Epidermal melanocyte (primary cell): Measurements from ENCODE around the gene ASIC2.

ENCODE experiments used
- DNase-seq: peaks from one replicate; pipeline ENCODE4 v3.0.0; 2011; ENCODE audit warnings: low spot score; ENCODE audit not compliant: insufficient read length

Gene ASIC2

DNA sequence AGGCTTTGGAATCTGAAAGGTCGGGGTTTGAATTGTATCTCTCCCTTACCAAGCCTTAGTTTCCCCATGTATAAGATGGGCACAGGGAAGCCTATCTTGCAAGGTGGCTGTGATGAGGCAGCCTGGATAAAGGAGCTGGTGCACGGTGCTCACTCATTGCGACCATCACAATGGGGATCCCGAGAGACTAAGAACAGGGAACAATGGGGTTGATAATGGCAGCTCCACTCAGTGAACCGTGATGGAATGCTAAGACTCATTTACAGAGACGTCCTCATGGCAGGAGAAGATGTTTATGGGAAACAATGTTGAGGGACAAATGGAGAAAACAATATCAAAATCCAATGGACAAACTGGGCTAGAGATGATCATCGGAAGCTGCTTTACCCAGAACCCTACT, 219.7 kb downstream of the ASIC2 start:
- DNase-seq: no peak

DNA sequence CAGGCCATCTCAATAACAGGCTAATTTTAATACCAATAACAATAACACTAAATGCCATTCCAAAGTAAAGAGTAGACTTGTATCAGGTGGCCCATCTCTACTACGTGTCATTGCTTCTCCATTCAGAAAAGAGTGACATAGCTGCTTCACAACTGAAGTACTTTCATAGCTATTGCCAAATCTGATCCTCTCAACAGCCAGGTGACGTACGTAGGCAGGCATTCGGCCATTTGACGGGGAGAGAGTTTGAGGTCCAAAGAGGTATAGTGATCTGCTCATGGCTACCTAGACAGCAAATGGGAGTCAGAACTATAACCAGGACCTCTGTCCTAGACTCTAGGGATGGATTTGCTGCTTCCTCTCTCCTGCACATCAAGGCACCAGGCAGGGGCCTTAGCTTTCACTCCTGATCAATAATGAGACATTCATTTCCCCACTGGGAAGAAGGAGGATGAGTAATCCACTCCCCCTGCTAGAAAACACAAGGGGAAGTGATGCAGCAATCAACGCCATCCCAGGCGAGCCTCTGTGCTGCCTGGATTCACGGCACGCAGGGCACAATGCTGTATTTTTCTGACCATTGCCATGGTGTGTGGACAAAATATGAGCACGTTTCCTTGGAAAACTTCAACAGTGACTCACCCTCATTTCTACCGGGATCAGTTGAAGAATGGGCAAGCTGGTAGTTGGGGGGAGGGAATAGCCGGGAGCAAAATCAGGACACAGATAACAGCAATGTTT, 220.5 kb downstream of the ASIC2 start:
- no peak for DNase-seq

DNA sequence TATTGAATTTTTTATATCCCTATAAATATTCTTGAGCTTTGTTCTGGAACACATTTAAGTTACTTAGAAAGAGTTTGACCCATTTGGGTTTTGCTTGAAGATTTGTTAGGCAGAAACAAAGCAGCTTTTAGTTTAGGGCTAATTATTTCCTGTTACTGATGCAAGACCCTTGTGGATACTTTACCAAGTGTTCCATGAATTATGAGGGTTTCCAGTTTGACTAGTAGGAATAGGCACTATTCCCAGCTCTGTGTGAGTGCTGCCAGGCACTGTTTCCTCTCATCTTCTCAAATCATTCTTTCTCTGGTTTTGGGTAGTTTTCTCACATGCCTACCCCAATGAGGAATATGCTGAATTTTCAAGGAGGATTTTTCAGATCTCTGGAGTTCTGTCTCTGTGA, 221.4 kb downstream of the ASIC2 start:
- no peak for DNase-seq

DNA sequence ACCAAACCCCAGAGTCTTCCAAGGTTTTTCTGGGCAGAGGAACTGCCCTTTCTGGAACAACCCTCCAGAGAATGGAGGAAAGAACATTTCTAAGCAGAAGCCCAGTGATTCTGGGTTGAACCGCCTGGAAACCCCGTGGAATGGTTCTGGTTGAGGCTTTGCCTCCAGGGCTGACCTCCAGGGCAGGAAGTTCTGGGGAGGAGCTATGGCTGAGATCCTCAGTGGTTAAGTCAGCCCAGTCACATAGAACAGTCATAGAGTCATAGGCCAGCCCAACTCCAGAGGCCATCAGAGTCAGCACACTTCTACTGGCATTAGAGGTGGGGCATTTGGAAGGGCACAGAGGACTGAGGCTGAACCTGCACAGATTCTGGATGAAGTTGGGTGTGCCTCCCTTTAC, 235.5 kb downstream of the ASIC2 start:
- no peak for DNase-seq

DNA sequence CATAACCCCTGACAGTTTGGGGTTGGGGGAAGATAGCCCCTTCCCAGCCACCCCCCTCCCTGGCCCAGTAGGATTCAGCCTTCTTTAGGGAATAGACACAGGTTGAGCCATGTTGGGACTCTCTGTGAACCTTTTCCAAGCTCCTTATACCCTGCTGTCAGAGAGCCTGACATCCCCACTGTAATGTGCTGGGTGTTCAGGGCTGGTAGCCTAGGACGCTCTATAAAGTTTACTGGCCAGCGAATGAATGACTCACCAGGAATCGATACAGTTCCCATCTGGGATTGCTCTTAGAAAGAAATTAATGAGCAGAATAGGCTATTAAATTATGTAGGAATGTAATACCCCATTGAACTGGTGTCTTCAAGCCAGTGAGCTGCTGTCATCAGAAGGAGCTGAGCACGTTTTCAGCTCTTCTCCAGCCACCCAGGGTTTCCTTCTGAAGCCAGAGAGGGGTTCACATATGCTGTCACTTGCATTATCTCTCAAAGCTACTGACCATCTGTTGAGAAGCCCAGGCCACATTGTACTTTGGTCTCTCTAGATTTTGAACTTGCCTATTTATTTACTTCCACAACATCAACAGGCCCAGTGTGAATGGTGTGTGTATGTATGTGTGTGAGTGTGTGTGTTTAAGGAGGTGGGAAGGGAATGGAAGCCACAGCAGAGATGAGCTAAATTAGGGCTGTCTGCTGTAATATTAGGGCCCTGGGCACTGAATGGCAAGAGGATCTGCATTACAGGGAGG, 236.5 kb downstream of the ASIC2 start:
- no peak for DNase-seq

DNA sequence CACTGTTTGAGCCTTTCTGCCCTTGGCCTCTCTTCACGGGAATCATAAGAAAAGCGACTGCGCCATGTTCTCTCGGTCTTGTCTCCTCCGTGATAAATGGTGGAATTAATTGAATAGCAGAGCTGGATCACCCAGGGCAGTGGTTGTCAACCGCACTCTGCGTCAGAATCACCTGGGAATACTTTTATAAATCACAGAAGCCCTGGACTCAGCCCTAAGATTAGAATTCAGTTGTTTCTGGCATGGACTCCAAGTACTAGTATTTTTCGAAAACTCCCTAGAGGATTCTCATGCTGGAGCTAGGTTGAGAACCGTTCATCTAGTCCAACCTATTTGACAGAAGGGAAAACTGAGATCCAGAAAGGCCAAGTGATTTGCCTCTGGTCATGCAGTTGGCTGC, 237.3 kb downstream of the ASIC2 start:
- DNase-seq: no peak

DNA sequence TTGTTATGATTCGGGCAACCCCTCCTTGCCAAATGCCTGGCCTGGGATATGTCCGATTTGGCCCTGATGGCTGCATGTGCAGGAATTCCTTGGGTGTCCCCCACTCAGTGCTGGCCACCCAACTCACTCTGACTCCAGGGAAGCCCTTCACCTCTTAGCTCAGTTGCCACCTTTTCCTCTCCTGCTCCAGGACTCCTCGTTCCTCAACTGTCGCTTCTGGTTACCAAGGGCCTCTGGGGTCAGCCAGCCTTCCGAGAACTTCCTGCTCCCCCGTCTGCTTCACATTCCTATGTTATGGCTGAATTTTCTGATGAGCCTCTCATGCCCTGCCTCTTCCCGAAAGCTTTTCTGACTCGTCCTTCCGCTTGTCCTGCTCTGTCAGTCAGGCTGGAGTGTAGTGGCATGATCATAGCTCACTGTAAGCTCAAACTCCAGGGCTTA, 237.9 kb downstream of the ASIC2 start:
- DNase-seq: no peak

DNA sequence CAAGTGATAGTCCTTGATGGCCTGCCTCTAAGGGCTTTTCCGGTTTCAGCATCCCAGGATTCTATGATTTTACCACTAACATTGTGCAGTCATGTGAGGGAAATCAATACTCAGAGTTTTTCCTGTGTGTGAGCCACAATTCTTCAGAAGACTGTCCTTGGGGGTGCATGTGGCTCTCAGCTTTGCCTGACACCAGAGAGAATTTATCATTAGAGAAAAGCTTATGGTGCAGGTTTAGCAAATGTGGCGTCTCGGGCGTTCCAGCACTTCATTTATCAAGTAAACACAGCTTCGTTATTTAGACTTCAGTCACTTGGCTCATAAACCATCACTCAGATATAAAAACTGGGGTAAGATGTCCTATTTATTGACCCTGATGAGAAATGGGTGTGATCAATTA, 238.7 kb downstream of the ASIC2 start:
- DNase-seq: no peak

DNA sequence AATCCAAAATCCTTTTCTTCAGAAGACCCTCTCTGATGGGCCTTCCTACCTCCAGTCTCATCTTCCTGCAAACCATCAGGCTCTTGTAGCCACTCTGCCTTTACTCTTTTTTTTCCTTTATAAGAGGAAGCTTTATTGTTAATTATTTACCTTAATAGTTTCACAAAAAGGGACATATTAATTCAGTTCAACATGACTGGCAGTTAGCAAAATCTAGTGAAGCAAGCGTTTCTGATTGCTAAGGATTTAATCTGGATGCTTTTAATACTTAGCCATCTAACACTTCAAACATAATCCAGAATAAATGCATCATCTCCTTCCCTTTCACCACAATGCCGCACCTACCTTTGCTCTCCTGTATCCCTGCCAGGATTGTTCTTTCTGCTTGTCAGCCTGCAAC, 239.4 kb downstream of the ASIC2 start:
- DNase-seq: no peak

DNA sequence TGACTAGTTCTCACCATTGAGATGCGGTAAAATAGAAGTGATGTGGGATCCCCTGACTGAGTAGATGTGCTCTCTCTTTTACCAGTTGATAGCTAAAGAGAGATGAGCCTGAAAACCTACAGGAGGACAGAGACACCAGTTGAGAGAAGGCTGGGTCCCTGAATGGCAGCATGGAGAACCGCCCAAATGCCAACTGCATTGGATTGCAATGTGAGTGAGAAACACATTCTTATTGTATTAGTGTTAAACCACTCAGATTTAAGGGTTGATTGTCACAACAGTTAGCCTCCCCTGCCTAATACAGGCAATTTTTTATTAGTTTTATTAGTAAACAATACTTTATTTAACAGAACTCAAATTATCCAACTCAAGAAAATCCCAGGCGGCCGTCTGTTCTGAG, 240.2 kb downstream of the ASIC2 start:
- DNase-seq: no peak

DNA sequence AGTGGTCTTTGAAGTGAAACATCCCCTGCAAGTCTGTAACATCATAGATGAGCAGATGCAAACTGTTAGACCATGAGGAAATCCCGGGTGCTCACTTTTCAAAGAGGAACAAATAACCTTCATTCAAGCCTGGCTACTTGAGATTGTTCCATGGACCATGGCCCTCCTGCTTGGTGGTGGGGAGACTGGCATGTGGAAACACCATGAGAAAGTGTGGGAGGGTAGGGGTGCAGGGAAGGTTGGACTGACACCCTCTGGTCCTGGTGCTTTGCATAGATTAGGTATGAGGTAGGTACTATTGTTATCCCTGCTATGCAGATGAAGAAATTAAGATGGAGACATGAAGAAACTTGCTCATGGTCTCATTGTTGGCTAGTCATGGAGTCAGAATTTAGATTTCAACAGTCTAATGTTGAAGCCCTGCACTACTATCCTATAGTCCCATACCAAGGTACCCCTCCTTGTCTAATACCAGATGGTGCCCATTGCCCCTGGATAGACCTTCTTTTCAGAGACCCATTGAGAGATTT, 242.4 kb downstream of the ASIC2 start:
- no peak for DNase-seq

DNA sequence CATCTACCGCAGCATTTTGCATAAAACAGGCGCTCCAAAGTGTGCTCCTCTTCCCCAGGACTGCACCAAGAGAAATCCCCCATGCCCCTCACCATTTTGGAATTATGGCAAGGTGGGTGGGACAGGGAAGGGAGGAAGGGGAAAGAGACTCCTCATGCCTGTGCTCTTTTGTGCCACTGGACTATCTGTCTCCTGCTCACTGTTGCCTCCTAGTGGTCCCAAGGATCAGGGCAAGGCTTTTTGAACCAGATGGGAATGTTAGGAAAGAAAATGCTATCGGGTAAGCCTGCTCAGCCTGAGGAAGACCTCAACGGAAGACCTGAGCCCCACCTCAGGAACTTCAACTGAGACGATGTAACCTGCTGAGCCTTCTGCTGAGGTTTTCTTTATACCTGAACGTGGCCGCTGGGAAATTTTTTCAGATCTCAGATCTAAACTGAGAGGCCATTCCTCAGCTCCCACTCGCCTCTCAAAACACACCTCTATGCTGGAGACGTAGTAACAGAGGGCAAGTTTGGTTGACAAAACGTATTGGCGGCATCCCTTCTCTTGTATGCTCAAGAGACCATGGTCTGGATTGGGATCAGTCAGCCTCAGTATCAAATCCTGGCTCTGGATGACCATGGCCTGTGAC, 243.2 kb downstream of the ASIC2 start:
- DNase-seq: peak; percentile 54

DNA sequence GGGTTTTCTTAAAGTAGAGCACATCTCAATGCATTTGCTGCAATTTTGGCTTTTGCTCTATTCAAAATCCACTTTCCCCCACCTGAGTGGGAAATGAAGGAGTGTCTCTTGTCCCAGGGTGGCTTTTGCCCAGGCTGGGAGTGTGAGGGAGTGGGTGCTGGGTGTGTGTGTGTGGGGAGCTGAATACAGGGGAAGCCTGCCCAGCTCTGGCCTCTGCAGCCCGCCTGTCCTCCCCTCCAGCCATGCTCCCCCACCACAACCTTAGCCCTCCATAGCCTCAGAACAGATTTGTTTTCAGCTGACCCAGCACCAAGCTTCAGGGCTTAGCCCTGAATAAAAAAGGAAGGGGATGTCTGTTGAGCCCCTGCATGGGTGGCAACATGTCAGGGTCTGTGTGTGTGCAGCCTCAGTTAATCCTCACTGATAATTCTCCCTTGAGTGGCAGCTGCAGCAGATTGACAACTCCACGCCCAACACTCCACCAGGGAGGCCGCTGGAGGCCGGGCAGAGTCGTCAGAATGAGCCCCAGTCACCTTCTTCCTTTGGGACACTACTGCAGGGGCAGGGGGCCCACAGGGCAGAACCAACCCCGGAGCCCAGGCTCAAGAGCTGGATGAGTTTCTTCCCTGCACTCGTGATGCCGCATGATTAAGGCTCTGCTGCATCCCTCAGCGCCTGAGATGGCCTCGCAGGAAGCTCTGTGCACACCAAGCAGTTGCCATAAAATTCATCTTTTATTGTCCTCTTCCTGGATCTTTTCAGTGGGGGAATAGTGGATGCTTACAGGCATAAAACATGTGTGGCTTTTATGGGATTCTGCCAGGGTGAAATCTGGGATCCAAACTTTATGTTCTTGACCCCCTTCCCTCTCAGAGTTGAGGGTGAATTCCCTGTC, 246.5 kb downstream of the ASIC2 start:
- DNase-seq: no peak

DNA sequence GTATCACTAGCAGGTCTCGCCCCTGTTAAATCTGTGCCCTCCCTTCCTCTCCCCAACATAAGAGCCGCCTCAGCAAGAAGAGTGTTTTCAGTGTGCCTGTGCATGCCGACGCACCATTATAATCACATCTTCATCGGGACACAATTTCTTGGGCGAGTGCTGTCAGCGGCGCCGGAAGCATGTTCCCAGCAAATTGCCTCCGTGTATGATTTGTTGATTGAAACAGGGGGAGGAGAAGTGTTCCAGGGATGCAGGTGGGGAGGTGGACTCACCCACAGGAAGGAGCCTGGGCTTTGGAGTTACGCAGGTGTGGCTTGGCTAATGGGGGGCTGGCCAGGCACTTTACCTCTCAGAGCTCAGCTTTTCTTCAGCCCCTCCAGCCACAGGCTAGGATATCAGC, 247.9 kb downstream of the ASIC2 start:
- no peak for DNase-seq

DNA sequence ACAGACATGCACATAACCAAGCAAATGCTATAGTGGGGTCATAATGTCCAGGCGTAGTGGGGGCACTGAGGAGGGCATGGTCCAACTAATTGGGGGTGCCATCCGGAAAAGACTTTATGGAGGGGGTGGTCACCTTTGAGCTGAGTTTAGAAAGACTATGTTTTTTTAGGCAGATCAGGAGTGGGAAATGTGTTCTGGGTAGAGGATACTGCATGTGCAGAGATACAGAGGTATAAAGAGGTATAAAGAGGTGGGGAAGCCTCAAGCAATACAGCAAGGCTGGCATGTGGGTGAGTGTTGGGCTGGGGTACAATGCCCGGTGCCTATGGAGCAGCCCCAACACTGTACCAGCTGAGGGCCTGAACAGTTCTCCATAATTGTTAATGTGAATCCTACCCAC, 248.3 kb downstream of the ASIC2 start:
- DNase-seq: no peak

DNA sequence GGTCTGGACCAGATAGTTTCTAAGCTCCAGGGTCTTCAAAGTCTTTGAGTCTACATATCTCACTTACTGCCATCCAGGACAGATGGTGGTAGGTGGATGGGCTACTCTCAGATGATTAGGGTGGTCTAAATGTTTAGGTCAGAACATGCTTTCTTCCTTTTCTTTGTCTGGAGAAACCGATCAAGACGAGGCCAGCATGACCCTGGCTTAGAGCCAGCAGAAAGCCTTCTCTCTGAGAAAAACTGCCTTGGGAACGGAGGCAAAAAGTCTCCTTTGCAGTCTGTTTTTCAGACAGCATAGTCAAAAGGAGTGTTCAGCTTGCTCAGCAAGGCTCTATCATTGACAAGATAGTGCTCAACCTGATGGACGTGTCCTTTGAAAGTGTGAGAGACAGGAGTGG, 252.6 kb downstream of the ASIC2 start:
- no peak for DNase-seq

DNA sequence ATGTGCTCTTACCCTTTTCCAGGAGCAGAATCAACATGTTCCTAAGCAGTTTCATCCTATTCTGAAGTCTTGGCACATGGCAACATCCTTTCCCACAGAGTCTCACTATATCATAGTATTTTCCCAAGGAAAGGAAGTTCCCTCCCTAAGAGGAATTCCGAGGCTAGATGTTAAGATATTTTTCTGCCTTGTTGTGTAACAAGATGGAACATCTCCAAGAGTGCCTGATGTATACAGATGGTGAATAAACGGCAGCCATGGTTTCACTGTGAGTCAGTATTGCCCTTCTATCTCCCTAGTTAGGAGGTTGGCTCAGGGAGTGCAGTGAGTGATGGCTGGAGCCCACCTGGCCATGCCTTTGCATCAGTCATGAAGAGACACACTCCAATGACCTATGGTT, 253.2 kb downstream of the ASIC2 start:
- no peak for DNase-seq

DNA sequence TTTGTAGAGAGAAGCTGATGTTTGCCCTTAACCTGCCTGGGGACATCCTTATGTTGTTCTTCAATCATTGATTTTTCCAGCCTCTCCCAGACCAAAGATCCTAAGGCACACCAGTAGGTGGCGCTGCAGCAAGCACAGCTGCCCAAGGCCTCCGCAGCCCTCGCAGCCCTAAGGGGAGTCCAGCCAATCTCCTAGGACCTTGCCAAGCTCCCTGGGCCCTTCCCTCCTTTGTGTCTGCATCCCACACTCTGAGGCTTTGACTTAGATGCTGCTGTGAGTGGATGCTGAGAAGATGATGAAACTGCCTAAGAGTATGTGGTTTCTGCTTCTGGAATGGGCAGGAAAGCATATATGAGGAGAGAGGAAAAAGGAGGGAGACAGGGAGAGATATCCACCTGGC, 254.4 kb downstream of the ASIC2 start:
- DNase-seq: no peak

DNA sequence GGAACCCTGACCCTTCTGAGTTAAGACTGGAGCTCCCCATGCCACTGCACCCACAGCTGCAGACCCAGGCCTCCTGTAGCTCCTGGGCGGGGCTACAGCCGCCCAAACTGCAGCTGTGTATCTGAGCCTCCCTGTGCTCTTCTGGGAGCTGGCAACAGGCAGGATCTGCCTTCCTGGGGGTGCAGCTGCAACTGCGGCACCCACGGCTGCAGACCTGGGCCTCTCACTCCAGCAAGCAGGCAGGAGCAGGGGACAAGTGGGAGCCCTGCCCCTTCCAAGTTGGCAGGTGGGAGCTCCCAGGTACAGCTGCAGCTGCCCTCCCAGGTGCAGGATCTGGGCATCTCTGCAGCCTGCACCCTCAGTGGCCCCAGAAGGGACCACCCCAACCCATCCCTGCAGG, 259.9 kb downstream of the ASIC2 start:
- no peak for DNase-seq

DNA sequence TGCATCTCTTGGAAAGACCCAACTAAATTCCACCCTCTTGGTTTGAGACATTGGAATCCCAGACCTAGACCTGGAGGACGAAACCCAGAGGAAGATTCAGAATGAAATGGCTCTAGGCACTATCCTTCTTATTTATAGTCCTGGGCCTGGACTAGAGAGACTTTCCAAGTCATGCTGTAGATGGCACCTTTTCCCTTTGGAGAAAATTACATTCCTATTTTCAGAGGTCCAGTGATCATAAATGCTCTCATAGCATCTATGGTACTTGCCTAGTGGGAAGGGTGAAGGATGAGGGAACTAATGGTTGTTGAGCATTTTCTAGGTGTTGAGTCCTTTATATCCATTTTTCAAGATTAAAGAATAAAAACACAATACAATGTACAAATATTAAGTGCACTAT, 264.3 kb downstream of the ASIC2 start:
- DNase-seq: no peak

DNA sequence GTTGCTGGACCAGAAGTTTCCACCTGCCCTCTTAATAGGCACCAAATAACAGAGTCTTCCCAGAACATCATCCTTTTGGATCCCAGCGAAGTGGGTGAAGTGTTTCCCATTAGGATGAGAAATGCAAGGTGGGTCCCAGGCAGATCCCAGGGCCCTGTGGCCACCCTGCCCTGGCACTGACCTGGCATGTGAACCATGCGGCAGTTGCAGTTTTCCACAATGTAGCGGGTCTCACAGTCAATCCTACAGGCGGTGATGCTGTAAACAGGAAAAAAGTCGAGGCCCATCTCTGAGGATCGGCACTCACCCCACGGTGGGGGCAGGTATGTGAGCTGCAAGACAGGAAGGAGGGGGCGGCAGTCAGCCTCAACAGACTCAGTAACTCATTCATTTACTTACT, 265.0 kb downstream of the ASIC2 start:
- no peak for DNase-seq
